Ishikawa (cell line): ENCODE measurements around the gene LRP8.

Source experiments
- CEBPB ChIP-seq: IDR thresholded peaks from 2 replicates; pipeline ENCODE4 v1.6.1; 2012
- CREB1 ChIP-seq: IDR thresholded peaks from 2 replicates; pipeline ENCODE4 v1.6.1; 2012; ENCODE audit warnings: low read depth
- EGR1 ChIP-seq: IDR thresholded peaks from 2 replicates; pipeline ENCODE4 v1.6.1; 2012
- EP300 ChIP-seq: IDR thresholded peaks from 2 replicates; pipeline ENCODE4 v1.6.1; 2012; ENCODE audit warnings: borderline replicate concordance
- FOXM1 ChIP-seq: IDR thresholded peaks from 2 replicates; pipeline ENCODE4 v1.6.1; 2012; ENCODE audit warnings: low read depth, borderline replicate concordance
- MAX ChIP-seq: IDR thresholded peaks from 2 replicates; pipeline ENCODE4 v1.6.1; 2012
- NFIC ChIP-seq: IDR thresholded peaks from 2 replicates; pipeline ENCODE4 v1.6.1; 2012
- RAD21 ChIP-seq: IDR thresholded peaks from 2 replicates; pipeline ENCODE4 v1.6.1; 2012; ENCODE audit warnings: low read depth
- REST ChIP-seq: IDR thresholded peaks from 2 replicates; pipeline ENCODE4 v1.6.1; 2012; ENCODE audit warnings: low read depth, mild to moderate bottlenecking
- TAF1 ChIP-seq: IDR thresholded peaks from 2 replicates; pipeline ENCODE4 v1.6.1; 2012; ENCODE audit warnings: low read depth, mild to moderate bottlenecking
- TCF12 ChIP-seq: IDR thresholded peaks from 2 replicates; pipeline ENCODE4 v1.6.1; 2012; ENCODE audit warnings: low read depth
- TEAD4 ChIP-seq: IDR thresholded peaks from 2 replicates; pipeline ENCODE4 v1.6.1; 2012
- USF1 ChIP-seq: IDR thresholded peaks from 2 replicates; pipeline ENCODE4 v1.6.1; 2012
- YY1 ChIP-seq: IDR thresholded peaks from 2 replicates; pipeline ENCODE4 v1.6.1; 2012; ENCODE audit warnings: low read depth
- ZBTB7A ChIP-seq: IDR thresholded peaks from 2 replicates; pipeline ENCODE4 v1.6.1; 2012; ENCODE audit warnings: low read depth

LRP8 gene

GRCh38 chr1:53338423-53338822, 10.6 kb upstream of the LRP8 start:
- no peak for TF ChIP-seq EGR1
- no peak for TF ChIP-seq NFIC
- TF ChIP-seq TAF1, result no peak
- no peak for TF ChIP-seq YY1
- TF ChIP-seq CEBPB, result no peak
- no peak for TF ChIP-seq REST
- no peak for TF ChIP-seq CREB1
- no peak for TF ChIP-seq FOXM1
- TF ChIP-seq MAX, result no peak
- TF ChIP-seq RAD21, result no peak
- no peak for TF ChIP-seq ZBTB7A
- no peak for TF ChIP-seq USF1
- TF ChIP-seq EP300, result no peak
- TF ChIP-seq TCF12, result no peak
- TF ChIP-seq TEAD4, result no peak

- no peak for TF ChIP-seq YY1
- no peak for TF ChIP-seq REST
- no peak for TF ChIP-seq MAX
- no peak for TF ChIP-seq TEAD4
- TF ChIP-seq ZBTB7A, result no peak
- no peak for TF ChIP-seq NFIC
- no peak for TF ChIP-seq EGR1
- no peak for TF ChIP-seq FOXM1
- no peak for TF ChIP-seq USF1
- no peak for TF ChIP-seq CREB1
- TF ChIP-seq TAF1, result no peak
- no peak for TF ChIP-seq TCF12
Measured at GRCh38 chr1:53337499-53337898, 9.6 kb upstream of the LRP8 start.

GRCh38 chr1:53336146-53336545, 8.3 kb upstream of the LRP8 start:
- TF ChIP-seq EP300, result no peak
- TF ChIP-seq CEBPB, result no peak
- TF ChIP-seq MAX, result no peak
- TF ChIP-seq USF1, result no peak

- no peak for TF ChIP-seq YY1
- TF ChIP-seq TEAD4, result no peak
- no peak for TF ChIP-seq NFIC
- TF ChIP-seq TAF1, result no peak
- no peak for TF ChIP-seq EP300
- TF ChIP-seq RAD21, result no peak
- TF ChIP-seq USF1, result no peak
Measured at GRCh38 chr1:53335661-53336060, 7.8 kb upstream of the LRP8 start.

GRCh38 chr1:53334781-53335180, 6.9 kb upstream of the LRP8 start:
- no peak for TF ChIP-seq ZBTB7A

GRCh38 chr1:53334312-53334711, 6.4 kb upstream of the LRP8 start:
- TF ChIP-seq ZBTB7A, result no peak
- TF ChIP-seq CEBPB, result no peak

GRCh38 chr1:53332833-53333232, 5.0 kb upstream of the LRP8 start:
- no peak for TF ChIP-seq EP300
- no peak for TF ChIP-seq CEBPB
- TF ChIP-seq EGR1, result no peak
- TF ChIP-seq RAD21, result no peak
- TF ChIP-seq ZBTB7A, result no peak
- TF ChIP-seq REST, result no peak
- no peak for TF ChIP-seq TCF12
- TF ChIP-seq CREB1, result no peak
- TF ChIP-seq TAF1, result no peak
- TF ChIP-seq USF1, result no peak
- no peak for TF ChIP-seq YY1
- no peak for TF ChIP-seq NFIC
